ENCODE results near the gene PHKG2. TPM values are rescaled to one million over a fixed set of nuclear protein-coding genes. Genes with fewer than 3 reads are reported as not detected.

Gene PHKG2
- polyA plus RNA-seq, 2 of the 4 experiments (the other 2 are of a cell fraction) = 28.0 to 37.3 TPM

DNA sequence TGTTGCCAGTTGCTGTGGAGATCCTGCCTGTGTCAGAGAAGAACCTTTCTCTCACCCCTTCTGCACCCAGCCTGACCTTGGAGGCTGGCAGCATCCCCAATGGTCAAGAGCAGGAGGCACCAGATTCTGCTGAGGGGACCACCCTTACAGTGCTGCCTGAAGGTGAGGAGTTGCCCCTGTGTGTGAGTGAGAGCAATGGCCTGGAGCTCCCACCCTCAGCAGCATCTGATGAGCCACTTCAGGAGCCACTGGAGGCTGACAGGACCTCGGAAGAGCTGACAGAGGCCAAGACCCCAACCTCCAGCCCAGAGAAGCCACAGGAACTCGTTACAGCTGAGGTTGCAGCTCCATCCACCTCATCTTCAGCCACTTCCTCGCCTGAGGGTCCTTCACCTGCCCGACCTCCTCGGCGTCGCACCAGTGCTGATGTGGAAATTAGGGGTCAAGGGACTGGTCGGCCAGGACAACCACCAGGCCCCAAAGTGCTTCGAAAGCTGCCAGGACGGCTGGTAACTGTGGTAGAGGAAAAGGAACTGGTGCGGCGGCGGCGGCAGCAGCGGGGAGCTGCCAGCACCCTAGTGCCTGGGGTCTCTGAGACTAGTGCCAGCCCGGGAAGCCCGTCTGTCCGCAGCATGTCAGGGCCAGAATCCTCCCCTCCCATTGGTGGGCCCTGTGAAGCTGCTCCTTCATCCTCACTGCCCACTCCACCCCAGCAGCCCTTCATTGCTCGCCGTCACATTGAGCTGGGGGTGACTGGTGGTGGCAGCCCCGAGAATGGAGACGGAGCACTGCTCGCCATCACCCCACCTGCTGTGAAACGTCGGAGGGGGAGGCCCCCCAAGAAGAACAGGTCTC, 10.2 kb upstream of the PHKG2 start:
- TF ChIP-seq CBX2 (IDR thresholded peaks at IDR 0.05; ENCODE audit: borderline replicate concordance, low read depth) (no peak), FOSB (CRISPR knock-in tag; IDR thresholded peaks at IDR 0.05) (no peak), MAZ (IDR thresholded peaks at IDR 0.05; ENCODE audit: borderline replicate concordance, low read depth, low read length) (no peak), TFCP2L1 (CRISPR knock-in tag; IDR thresholded peaks at IDR 0.05) (no peak), POLR2A (IDR thresholded peaks at IDR 0.05; ENCODE audit: low read length) (no peak), JUN (IDR thresholded peaks at IDR 0.05) (no peak), EHMT2 (IDR thresholded peaks at IDR 0.05; ENCODE audit: low read depth) (no peak), RARB (CRISPR knock-in tag; IDR thresholded peaks at IDR 0.05) (no peak), NR3C1 (IDR thresholded peaks at IDR 0.05) (no peak), HDAC2 (IDR thresholded peaks at IDR 0.05) (no peak), RFX5 (IDR thresholded peaks at IDR 0.05) (no peak), HOXA7 (CRISPR knock-in tag; IDR thresholded peaks at IDR 0.05) (no peak), TP53 (CRISPR knock-in tag; IDR thresholded peaks at IDR 0.05) (no peak)
- TF ChIP-seq, protein P1, sequence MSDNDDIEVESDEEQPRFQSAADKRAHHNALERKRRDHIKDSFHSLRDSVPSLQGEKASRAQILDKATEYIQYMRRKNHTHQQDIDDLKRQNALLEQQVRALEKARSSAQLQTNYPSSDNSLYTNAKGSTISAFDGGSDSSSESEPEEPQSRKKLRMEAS (IDR thresholded peaks at IDR 0.05) = no peak
- TF ChIP-seq, protein P2, sequence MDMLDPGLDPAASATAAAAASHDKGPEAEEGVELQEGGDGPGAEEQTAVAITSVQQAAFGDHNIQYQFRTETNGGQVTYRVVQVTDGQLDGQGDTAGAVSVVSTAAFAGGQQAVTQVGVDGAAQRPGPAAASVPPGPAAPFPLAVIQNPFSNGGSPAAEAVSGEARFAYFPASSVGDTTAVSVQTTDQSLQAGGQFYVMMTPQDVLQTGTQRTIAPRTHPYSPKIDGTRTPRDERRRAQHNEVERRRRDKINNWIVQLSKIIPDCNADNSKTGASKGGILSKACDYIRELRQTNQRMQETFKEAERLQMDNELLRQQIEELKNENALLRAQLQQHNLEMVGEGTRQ (IDR thresholded peaks at IDR 0.05) = no peak
- TF ChIP-seq, protein P3, sequence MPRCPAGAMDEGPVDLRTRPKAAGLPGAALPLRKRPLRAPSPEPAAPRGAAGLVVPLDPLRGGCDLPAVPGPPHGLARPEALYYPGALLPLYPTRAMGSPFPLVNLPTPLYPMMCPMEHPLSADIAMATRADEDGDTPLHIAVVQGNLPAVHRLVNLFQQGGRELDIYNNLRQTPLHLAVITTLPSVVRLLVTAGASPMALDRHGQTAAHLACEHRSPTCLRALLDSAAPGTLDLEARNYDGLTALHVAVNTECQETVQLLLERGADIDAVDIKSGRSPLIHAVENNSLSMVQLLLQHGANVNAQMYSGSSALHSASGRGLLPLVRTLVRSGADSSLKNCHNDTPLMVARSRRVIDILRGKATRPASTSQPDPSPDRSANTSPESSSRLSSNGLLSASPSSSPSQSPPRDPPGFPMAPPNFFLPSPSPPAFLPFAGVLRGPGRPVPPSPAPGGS (IDR thresholded peaks at IDR 0.05) = no peak
- no peaks in the 10 kb centered on the region for H3K9me3 ChIP-seq
- FAIRE-seq (no peak), DNase-seq (ENCODE audit: low read depth in 1 of 2, low spot score in 1 of 2) (no peak), ATAC-seq (no peak)
- no peak overlapping the region for H3K4me2 ChIP-seq
- H3K4me1 ChIP-seq = peaks cover 36% of the 10 kb centered on the region
- CTCF ChIA-PET = interaction anchor here (1.1 to 1.8 kb wide), 7 partner anchors 8 to 46 kb away, joined by 3 to 6 read pairs (median 4); no protein-coding TSS in a partner anchor
- POLR2A ChIA-PET = interaction anchor here (1.3 kb wide), 1 partner anchor 10 kb away, joined by 6 read pairs; the partner anchor contains the start of gene PHKG2
- WGBS (ENCODE audit: missing lambda C conversion rate) = 94% methylated on average over 21 of the region's 25 CpGs
- no peak overlapping the region for H3K4me3 ChIP-seq
- H3K27ac ChIP-seq = no peak overlapping the region

DNA sequence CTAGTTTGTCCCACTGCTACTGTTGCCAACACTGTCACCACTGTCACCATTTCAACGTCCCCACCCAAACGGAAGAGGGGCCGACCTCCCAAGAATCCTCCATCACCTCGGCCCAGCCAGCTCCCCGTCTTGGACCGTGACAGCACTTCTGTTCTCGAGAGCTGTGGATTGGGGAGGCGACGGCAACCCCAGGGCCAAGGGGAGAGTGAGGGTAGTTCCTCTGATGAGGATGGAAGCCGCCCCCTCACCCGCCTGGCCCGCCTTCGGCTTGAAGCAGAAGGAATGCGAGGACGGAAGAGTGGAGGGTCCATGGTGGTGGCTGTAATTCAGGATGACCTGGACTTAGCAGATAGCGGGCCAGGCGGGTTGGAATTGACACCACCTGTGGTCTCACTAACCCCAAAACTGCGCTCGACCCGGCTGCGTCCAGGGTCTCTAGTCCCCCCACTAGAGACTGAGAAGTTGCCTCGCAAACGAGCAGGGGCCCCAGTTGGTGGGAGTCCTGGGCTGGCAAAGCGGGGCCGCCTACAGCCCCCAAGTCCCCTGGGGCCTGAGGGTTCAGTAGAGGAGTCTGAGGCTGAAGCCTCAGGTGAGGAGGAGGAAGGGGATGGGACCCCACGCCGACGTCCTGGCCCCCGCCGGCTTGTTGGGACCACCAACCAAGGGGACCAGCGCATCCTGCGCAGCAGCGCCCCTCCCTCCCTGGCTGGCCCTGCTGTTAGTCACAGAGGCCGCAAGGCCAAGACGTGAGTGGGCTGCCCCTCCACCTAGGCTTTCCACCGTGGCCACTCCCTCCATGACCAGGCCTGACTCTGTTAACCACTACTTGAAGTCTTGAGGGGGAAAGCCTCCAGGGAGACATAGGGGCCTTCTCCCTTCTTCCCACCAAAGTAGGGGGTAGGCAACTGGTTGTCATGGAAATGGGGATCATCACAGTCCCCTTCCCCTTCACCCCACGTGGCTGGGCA, 9.0 kb upstream of the PHKG2 start:
- TF ChIP-seq MAFK (IDR thresholded peaks at IDR 0.05; ENCODE audit: partially characterized antibody) = no peak
- TF ChIP-seq, protein P4, sequence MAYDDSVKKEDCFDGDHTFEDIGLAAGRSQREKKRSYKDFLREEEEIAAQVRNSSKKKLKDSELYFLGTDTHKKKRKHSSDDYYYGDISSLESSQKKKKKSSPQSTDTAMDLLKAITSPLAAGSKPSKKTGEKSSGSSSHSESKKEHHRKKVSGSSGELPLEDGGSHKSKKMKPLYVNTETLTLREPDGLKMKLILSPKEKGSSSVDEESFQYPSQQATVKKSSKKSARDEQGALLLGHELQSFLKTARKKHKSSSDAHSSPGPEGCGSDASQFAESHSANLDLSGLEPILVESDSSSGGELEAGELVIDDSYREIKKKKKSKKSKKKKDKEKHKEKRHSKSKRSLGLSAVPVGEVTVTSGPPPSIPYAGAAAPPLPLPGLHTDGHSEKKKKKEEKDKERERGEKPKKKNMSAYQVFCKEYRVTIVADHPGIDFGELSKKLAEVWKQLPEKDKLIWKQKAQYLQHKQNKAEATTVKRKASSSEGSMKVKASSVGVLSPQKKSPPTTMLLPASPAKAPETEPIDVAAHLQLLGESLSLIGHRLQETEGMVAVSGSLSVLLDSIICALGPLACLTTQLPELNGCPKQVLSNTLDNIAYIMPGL (CRISPR knock-in tag; IDR thresholded peaks at IDR 0.05; ENCODE audit: borderline replicate concordance) = no peak
- FAIRE-seq (no peak), DNase-seq (ENCODE audit: low read depth in 1 of 2, low spot score in 1 of 2) (no peak), ATAC-seq (peak in 1 of 2 experiments; percentile 5; a peak in 2 of 6 replicates)
- H3K4me1 ChIP-seq = peaks cover 36% of the 10 kb centered on the region
- WGBS (ENCODE audit: missing lambda C conversion rate) = 90% methylated on average over 37 of the region's 37 CpGs
- H3K9me3 ChIP-seq = no peaks in the 10 kb centered on the region
- CTCF ChIA-PET = interaction anchor here (1.1 to 1.6 kb wide), 5 partner anchors 8 to 45 kb away, joined by 3 to 4 read pairs (median 3); no protein-coding TSS in a partner anchor
- H3K4me3 ChIP-seq = no peak overlapping the region
- POLR2A ChIA-PET = interaction anchor here (1.0 to 2.4 kb wide), 2 partner anchors 66 to 81 kb away, joined by 4 to 7 read pairs; partner anchors contain the start of gene FBRS
- peak overlapping the region; percentile 70 for H3K4me2 ChIP-seq
- H3K27ac ChIP-seq = peak overlapping the region; percentile 72 to 83; a peak in 4 of 6 replicates

Measured in A549 (cell line).